ENCODE data around the gene CHST8.

The CHST8 gene

GRCh38 chr19:33582914-33583313 is 38.8 kb upstream of the CHST8 start:
- no peak for TF ChIP-seq CTCF (conservative IDR thresholded peaks at IDR 0.05; ENCODE audit: low read depth, low read length)
- no peak overlapping the region for H3K4me3 ChIP-seq (ENCODE audit: low read length)
- no peak for DNase-seq (ENCODE audit: low read depth)

- no peak for TF ChIP-seq CTCF (conservative IDR thresholded peaks at IDR 0.05; ENCODE audit: low read depth, low read length)
- H3K4me3 ChIP-seq (ENCODE audit: low read length): no peak overlapping the region
- no peak for DNase-seq (ENCODE audit: low read depth)
These were observed 34.6 kb upstream of the CHST8 start for GRCh38 chr19:33587150-33587549.

DNA sequence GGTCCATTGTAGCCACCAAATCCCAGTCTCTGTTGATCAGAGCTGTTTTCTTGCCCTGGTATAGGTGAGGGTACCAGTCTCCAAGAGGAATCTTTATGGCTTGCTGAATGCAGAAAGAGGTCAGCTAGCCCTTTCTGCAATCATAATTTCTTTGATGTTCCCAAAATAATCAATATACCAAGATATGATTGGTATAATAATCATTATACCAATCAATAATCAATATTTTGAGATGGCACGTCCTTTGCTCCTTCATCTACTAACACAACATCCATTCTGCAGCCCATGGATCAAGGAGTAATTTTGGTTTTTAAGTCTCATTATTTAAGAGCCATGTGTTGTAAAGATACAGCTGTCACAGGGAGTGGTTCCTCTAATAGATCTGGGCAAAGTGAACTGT is 31.5 kb upstream of the CHST8 start:
- TF ChIP-seq CTCF (conservative IDR thresholded peaks at IDR 0.05; ENCODE audit: low read depth, low read length): no peak
- no peak overlapping the region for H3K4me3 ChIP-seq (ENCODE audit: low read length)
- no peak for DNase-seq (ENCODE audit: low read depth)

GRCh38 chr19:33595783-33596182 is 26.0 kb upstream of the CHST8 start:
- TF ChIP-seq CTCF (conservative IDR thresholded peaks at IDR 0.05; ENCODE audit: low read depth, low read length): no peak
- H3K4me3 ChIP-seq (ENCODE audit: low read length): no peak overlapping the region
- DNase-seq (ENCODE audit: low read depth): no peak

GRCh38 chr19:33601583-33601982 is 20.2 kb upstream of the CHST8 start:
- no peak for TF ChIP-seq CTCF (conservative IDR thresholded peaks at IDR 0.05; ENCODE audit: low read depth, low read length)
- no peak for DNase-seq (ENCODE audit: low read depth)
- no peak overlapping the region for H3K4me3 ChIP-seq (ENCODE audit: low read length)

DNA sequence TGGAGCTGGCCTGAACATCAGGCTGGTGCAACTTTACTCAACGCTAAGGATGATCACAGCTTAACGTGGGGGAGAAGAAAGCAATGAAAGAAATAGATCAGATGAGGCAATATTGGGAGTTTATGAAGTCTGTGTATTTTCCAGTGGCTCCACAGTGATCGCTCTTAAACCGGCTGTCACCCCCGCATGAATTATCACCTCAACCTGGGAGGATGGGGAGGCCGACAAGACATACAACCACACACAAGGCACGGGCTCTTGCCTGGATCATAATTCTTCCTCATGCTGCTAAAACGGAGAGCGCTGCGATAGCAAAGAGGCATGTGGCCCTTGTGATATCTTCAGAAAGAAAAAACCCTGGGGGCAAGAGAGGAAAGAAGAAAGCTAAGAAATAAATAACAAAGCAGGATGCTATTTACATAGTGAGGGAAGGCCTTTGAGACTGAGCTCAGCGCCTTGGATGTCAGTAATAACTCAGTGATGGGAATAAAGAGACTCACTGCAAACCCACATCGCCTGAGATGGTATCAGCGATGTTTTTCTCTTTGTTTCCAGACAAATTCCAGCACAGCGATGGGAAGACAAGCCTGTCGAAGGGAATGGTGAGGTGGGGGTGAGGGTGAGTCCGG is 19.1 kb upstream of the CHST8 start:
- TF ChIP-seq CTCF (conservative IDR thresholded peaks at IDR 0.05; ENCODE audit: low read depth, low read length): no peak
- no peak overlapping the region for H3K4me3 ChIP-seq (ENCODE audit: low read length)
- no peak for DNase-seq (ENCODE audit: low read depth)

GRCh38 chr19:33603377-33603776 is 18.4 kb upstream of the CHST8 start:
- no peak for DNase-seq (ENCODE audit: low read depth)
- H3K4me3 ChIP-seq (ENCODE audit: low read length): no peak overlapping the region

More at GRCh38 chr19:33603377-33603776, 18.4 kb upstream of the CHST8 start:
- no peak for TF ChIP-seq CTCF (conservative IDR thresholded peaks at IDR 0.05; ENCODE audit: low read depth, low read length)
